Measurements from ENCODE around the gene HSPA8.
"Not testable (repeated sequence)": the region's sequence is repeated elsewhere in the genome, so short reads cannot be mapped to it uniquely, and the experiment has no call there.

The HSPA8 gene

GRCh38 chr11:123069908-123070821, 8.2 kb upstream of the HSPA8 start:
- no peak for DNase-seq

- DNase-seq, result no peak
Observed at GRCh38 chr11:123065621-123066020, 3.7 kb upstream of the HSPA8 start.

GRCh38 chr11:123063826-123064657, 2.1 kb upstream of the HSPA8 start:
- no peak for DNase-seq

- DNase-seq, result peak; percentile 49
Observed at GRCh38 chr11:123062892-123063825, 1.2 kb upstream of the HSPA8 start.

GRCh38 chr11:123062158-123062891, 389 bp upstream of the HSPA8 start:
- peak; percentile 100 for DNase-seq

GRCh38 chr11:123060277-123061000, 1.5 kb downstream of the HSPA8 start:
- no peak for DNase-seq

- not testable (repeated sequence) for DNase-seq
Observed at GRCh38 chr11:123059041-123059920, 2.7 kb downstream of the HSPA8 start.

GRCh38 chr11:123057661-123058305, 4.2 kb downstream of the HSPA8 start:
- DNase-seq, result no peak

GRCh38 chr11:123056835-123057491, 5.0 kb downstream of the HSPA8 start:
- DNase-seq, result no peak

- no peak for DNase-seq
Observed at GRCh38 chr11:123055191-123055901, 6.6 kb downstream of the HSPA8 start.

GRCh38 chr11:123054301-123055065, 7.5 kb downstream of the HSPA8 start:
- peak; percentile 37 for DNase-seq

- DNase-seq, result no peak
Observed at GRCh38 chr11:123052901-123053721, 8.8 kb downstream of the HSPA8 start.

- no peak for DNase-seq
Observed at GRCh38 chr11:123051634-123052033, 10.3 kb downstream of the HSPA8 start.

- DNase-seq, result no peak
Observed at GRCh38 chr11:123051146-123051545, 10.8 kb downstream of the HSPA8 start.

- DNase-seq, result no peak
Observed at GRCh38 chr11:123047947-123048293, 14.0 kb downstream of the HSPA8 start.

GRCh38 chr11:123047266-123047946, 14.5 kb downstream of the HSPA8 start:
- no peak for DNase-seq
